Endometrial microvascular endothelial cells (primary cell): ENCODE measurements around the gene ZC3H18. TPM values are rescaled to one million over a fixed set of nuclear protein-coding genes. Genes with fewer than 3 reads are reported as not detected.

Experiments
- in situ Hi-C: cut with HindIII; loops from 2 replicates; pipeline ENCODE4 v1.10.0; 2017; ENCODE audit warnings: low sequenced_read_pairs, low pct_unique_long_range_greater_than_20kb; ENCODE audit errors: inconsistent ontology term
- total RNA-seq: library from RNA; depleted of rRNA; stranded (reverse); fragments of >200 nt; gene quantifications from one replicate; pipeline ENCODE4 v1.2.3, GENCODE V29; 2015; ENCODE audit errors: inconsistent ontology term

The ZC3H18 gene
- total RNA-seq, 1 donor from 2014 or later, result 13.1 TPM

GRCh38 chr16:88677721-88678120 lies 107.5 kb downstream of the ZC3H18 start:
- in situ Hi-C loops, result no loop called here

GRCh38 chr16:88678224-88678979 lies 108.2 kb downstream of the ZC3H18 start:
- in situ Hi-C loops, result no loop called here

- in situ Hi-C loops, result no loop called here
Observed at GRCh38 chr16:88680554-88681083, 110.4 kb downstream of the ZC3H18 start.

GRCh38 chr16:88681084-88681680 lies 111.0 kb downstream of the ZC3H18 start:
- in situ Hi-C loops, result no loop called here

Other genes with a start within 250 kb of the ZC3H18 start
- gene ZNF469, start 187.4 kb upstream of the ZC3H18 start, total RNA-seq, result 1.6 TPM
- 1.2 TPM for gene ZFPM1, start 117.1 kb upstream of the ZC3H18 start, total RNA-seq
- gene IL17C, start 68.2 kb downstream of the ZC3H18 start, total RNA-seq, result not detected
- gene CYBA, start 80.7 kb downstream of the ZC3H18 start, total RNA-seq, result 159 TPM
- gene MVD, start 92.7 kb downstream of the ZC3H18 start, total RNA-seq, result 28.0 TPM
- not detected for gene SNAI3, start 116.1 kb downstream of the ZC3H18 start, total RNA-seq
- gene RNF166, start 136.0 kb downstream of the ZC3H18 start, total RNA-seq, result 32.6 TPM
- 21.9 TPM for gene CTU2, start 136.1 kb downstream of the ZC3H18 start, total RNA-seq
- 383 TPM for gene PIEZO1, start 214.8 kb downstream of the ZC3H18 start, total RNA-seq
- 21.5 TPM for gene CDT1, start 233.4 kb downstream of the ZC3H18 start, total RNA-seq
- 253 TPM for gene APRT, start 241.5 kb downstream of the ZC3H18 start, total RNA-seq